Lower lobe of right lung (tissue), 2 donors: ENCODE data around the gene NTM. TPM values are rescaled to one million over a fixed set of nuclear protein-coding genes. Genes with fewer than 3 reads are reported as not detected.

Experiments
- ATAC-seq, 2 donors: fragments of 200-7000 bp; cut with Tn5 transposase; one replicate each; pipeline ENCODE4 v1.9.1; 2020 to 2022; ENCODE audit warnings: mild to moderate bottlenecking in 2 of 2, moderate library complexity in 2 of 2
- DNase-seq: peaks from one replicate; pipeline ENCODE4 v3.0.0-alpha.2; 2020
- H3K27ac ChIP-seq: fragments of 200-600 bp; one replicate; pipeline ENCODE4 v1.8.0; 2022
- H3K27me3 ChIP-seq: fragments of 200-600 bp; one replicate; pipeline ENCODE4 v1.8.0; 2022; ENCODE audit warnings: low read depth
- H3K36me3 ChIP-seq: fragments of 200-600 bp; one replicate; pipeline ENCODE4 v1.8.0; 2022; ENCODE audit warnings: mild to moderate bottlenecking
- H3K4me1 ChIP-seq: fragments of 200-600 bp; one replicate; pipeline ENCODE4 v1.8.0; 2022
- H3K4me3 ChIP-seq: fragments of 200-600 bp; one replicate; pipeline ENCODE4 v1.8.0; 2022; ENCODE audit warnings: mild to moderate bottlenecking
- H3K9me3 ChIP-seq: fragments of 200-600 bp; one replicate; pipeline ENCODE4 v1.8.0; 2022
- intact Hi-C: fragments of 100-400 bp; cut with DNase I; formaldehyde crosslinking; loops from one replicate; pipeline ENCODE4 v1.11.0; 2022
- total RNA-seq: library from RNA; stranded (reverse); fragmentation: NEBNext Ultra II Directional; extraction: Animal tissue kit (Norgen Biotek cat#: 25700); gene quantifications from one replicate; pipeline ENCODE4 v1.2.1, GENCODE V29; 2021
- TF ChIP-seq, protein P1 (sequence below): fragments of 200-600 bp; IDR thresholded peaks from one replicate; pipeline ENCODE4 v1.8.0; 2022; ENCODE audit warnings: antibody characterized with exemption, mild to moderate bottlenecking
- donor health status: DM: no; HTN: yes; CAD: no; lungs with severe emphysema.

NTM gene
- total RNA-seq, 1 donor from 2014 or later = 2.3 TPM

DNA sequence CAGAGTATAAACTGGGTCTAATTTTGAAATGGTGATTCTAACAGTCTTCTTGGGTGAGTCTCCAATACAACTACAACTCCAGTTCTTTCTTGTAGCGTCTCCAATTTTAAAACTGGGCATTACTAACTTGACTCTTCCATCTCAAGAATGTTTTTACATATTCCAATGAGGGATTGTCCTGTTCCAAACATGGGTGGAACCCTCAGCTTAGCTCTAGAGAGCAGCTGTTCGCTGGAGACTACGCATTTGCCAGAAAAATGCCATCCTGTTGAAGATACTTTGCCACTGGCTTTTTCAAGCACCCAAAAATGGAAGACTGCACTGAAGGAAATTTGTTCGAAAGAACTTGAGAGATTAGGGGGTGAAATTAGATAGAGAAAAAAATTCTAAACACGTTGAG is 870.0 kb downstream of the NTM start:
- no peaks in the 10 kb centered on the region for H3K36me3 ChIP-seq
- no peak overlapping the region for H3K27ac ChIP-seq
- intact Hi-C loops = no loop called here
- no peaks in the 10 kb centered on the region for H3K9me3 ChIP-seq
- ATAC-seq (no peak), DNase-seq (no peak)
- TF ChIP-seq, protein P1, sequence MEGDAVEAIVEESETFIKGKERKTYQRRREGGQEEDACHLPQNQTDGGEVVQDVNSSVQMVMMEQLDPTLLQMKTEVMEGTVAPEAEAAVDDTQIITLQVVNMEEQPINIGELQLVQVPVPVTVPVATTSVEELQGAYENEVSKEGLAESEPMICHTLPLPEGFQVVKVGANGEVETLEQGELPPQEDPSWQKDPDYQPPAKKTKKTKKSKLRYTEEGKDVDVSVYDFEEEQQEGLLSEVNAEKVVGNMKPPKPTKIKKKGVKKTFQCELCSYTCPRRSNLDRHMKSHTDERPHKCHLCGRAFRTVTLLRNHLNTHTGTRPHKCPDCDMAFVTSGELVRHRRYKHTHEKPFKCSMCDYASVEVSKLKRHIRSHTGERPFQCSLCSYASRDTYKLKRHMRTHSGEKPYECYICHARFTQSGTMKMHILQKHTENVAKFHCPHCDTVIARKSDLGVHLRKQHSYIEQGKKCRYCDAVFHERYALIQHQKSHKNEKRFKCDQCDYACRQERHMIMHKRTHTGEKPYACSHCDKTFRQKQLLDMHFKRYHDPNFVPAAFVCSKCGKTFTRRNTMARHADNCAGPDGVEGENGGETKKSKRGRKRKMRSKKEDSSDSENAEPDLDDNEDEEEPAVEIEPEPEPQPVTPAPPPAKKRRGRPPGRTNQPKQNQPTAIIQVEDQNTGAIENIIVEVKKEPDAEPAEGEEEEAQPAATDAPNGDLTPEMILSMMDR = no peak
- H3K27me3 ChIP-seq = no peaks in the 10 kb centered on the region
- H3K4me3 ChIP-seq = no peak overlapping the region
- H3K4me1 ChIP-seq = no peaks in the 10 kb centered on the region

- Histone ChIP-seq H3K4me1 (no peaks in the 10 kb centered on the region), H3K4me3 (no peak overlapping the region), H3K27ac (no peak overlapping the region), H3K36me3 (no peaks in the 10 kb centered on the region), H3K27me3 (no peaks in the 10 kb centered on the region), H3K9me3 (no peaks in the 10 kb centered on the region)
- DNase-seq (no peak), ATAC-seq (no peak)
- TF ChIP-seq, protein P1 = no peak
- intact Hi-C loops = no loop called here
These were observed 872.2 kb downstream of the NTM start for GRCh38 chr11:132242632-132243031.

GRCh38 chr11:132244846-132245245 is 874.4 kb downstream of the NTM start:
- no peaks in the 10 kb centered on the region for H3K9me3 ChIP-seq
- no peak for DNase-seq
- H3K27ac ChIP-seq = no peak overlapping the region
- intact Hi-C loops = no loop called here
- no peak for ATAC-seq
- H3K27me3 ChIP-seq = no peaks in the 10 kb centered on the region
- H3K36me3 ChIP-seq = no peaks in the 10 kb centered on the region
- H3K4me1 ChIP-seq = no peaks in the 10 kb centered on the region
- TF ChIP-seq, protein P1 = no peak
- no peak overlapping the region for H3K4me3 ChIP-seq

- H3K27ac ChIP-seq = no peak overlapping the region
- no peaks in the 10 kb centered on the region for H3K36me3 ChIP-seq
- TF ChIP-seq, protein P1 = no peak
- DNase-seq (no peak), ATAC-seq (no peak)
- intact Hi-C loops = no loop called here
- H3K27me3 ChIP-seq = no peaks in the 10 kb centered on the region
- no peaks in the 10 kb centered on the region for H3K4me1 ChIP-seq
- H3K4me3 ChIP-seq = no peak overlapping the region
- no peaks in the 10 kb centered on the region for H3K9me3 ChIP-seq
These were observed 875.3 kb downstream of the NTM start for GRCh38 chr11:132245403-132246385.

DNA sequence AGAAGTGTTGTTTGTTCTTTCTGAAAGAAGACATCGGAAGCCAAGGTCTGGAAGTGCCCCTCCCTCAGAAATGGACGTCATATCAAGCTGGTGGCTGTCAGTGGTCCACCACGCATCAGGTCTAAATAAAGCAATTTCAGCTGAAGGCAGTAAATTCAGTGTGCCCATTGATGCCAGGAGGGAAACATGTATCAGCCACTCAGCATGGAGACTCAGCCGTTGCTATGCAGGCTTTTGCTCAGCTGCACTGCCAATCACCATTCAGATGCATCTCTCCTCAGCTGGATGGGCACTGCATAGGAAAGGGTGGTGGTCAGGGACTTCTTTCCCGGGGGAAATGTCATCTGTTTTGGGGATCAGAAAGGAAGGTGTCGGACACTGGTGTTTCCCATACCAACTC is 878.2 kb downstream of the NTM start:
- H3K27me3 ChIP-seq = no peaks in the 10 kb centered on the region
- no peaks in the 10 kb centered on the region for H3K9me3 ChIP-seq
- H3K4me1 ChIP-seq = no peaks in the 10 kb centered on the region
- H3K36me3 ChIP-seq = no peaks in the 10 kb centered on the region
- DNase-seq (no peak), ATAC-seq (no peak)
- intact Hi-C loops = no loop called here
- TF ChIP-seq, protein P1 = no peak
- no peak overlapping the region for H3K27ac ChIP-seq
- no peak overlapping the region for H3K4me3 ChIP-seq
